ENCODE data around the gene KCNIP4.
"Not testable (repeated sequence)": the region's sequence is repeated elsewhere in the genome, so short reads cannot be mapped to it uniquely, and the experiment has no call there.

KCNIP4 gene

DNA sequence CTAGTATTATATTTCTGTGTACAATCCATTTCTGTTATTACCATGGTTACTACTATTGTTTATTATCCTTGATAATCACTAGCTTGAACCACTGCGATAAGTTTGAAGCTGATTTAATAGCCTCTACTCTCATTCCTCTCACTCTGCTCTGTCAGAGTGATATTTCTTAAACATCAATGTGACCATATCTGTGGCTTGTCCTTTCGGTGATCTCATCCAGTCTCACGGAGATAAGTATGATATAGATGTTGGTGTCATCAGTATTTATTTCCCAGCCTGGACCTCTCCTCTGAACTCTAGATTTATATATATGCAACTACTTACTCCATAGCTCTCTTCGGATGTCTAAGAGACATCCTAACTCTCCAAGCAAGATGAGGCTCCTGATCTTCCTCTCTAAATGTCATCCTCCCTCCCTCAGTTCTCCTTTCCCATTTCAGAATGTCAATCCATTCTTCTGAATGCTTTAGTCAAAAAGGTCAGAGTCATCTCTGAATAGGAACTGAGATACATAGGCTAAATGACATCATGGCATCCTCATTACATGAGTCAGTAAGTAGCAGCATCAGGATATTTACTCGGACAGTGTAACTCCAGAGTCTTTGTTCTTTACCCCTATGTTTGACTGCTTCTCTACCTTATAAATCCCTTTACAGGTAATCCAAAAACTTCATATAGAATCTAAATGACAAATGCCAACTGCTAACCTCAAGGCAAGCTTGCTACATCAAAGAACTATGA lies 1118.8 kb downstream of the KCNIP4 start:
- no peak for DNase-seq

GRCh38 chr4:20825505-20825904 lies 1123.1 kb downstream of the KCNIP4 start:
- DNase-seq = no peak

DNA sequence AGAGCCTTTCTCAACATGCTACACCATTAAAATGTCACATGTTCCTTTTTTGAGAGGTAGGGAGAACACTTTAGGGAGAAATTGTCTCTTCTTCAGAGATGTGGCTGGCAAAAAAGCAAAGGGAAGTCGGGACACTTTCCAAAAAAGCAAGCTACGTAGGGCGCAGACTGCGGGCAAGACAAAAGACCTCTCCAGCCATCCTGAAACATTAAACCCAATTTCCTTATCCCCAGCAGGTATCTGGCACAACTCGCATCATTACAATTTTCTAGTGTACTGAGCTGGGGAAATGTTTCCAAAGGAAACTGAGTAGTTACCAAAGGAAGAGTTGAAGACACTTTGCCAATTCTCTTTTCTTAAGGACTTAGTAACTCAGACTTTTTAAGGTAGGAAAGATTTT lies 1132.3 kb downstream of the KCNIP4 start:
- no peak for DNase-seq

GRCh38 chr4:20813700-20814099 lies 1134.9 kb downstream of the KCNIP4 start:
- DNase-seq = no peak

GRCh38 chr4:20809812-20810211 lies 1138.8 kb downstream of the KCNIP4 start:
- no peak for DNase-seq

DNA sequence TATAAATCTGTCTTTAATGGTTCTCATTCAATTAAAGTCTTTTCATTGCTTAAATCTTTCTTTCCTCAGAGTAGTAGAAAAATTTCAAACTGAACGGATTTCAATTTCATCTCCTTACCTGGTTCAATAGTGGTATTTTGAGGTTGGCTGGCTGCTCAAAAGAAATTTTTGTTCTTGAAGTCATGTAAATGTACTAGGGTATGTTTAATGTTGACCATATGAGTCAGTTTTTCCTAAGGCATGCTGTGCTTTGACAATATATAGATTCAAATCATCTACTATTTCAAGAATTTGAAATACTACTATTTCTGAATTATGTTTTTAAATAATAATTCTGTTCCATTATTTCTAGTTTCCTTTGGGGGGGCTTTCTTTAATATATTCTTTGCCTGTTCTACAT lies 1142.9 kb downstream of the KCNIP4 start:
- DNase-seq = no peak

DNA sequence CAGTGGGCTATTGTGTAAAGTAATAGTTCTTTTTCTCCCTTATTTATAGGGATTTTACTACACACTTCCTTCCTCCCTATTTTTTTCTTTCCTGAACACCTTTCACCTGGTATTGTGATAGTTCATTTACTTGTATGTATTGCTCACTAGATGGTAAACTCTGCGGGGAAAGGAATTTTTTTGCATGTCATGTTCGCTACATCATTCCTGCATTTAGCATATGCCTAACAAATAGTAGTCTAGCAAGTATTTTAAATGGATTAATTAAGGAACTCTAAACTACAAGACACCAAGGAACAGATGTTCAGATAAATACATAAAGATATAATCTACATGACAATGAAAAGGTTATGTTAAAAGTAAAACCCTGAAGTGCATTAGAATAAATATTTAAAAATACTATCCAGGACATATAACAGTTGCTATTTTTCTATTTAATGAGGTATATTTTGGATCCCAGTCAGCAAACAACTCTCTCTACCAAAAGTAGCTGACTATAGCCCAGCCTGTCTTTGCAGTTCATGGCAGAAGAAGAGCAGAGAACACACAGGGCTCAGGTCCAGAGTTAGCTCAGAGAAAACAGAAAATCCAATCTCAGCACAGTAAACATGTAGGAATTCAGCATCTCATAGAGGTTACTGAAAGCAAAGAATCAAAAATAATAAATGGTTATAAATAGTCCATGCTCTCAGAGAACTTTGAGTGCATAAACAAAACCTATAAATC lies 1160.5 kb downstream of the KCNIP4 start:
- no peak for DNase-seq

GRCh38 chr4:20783134-20783533 lies 1165.4 kb downstream of the KCNIP4 start:
- not testable (repeated sequence) for DNase-seq

DNA sequence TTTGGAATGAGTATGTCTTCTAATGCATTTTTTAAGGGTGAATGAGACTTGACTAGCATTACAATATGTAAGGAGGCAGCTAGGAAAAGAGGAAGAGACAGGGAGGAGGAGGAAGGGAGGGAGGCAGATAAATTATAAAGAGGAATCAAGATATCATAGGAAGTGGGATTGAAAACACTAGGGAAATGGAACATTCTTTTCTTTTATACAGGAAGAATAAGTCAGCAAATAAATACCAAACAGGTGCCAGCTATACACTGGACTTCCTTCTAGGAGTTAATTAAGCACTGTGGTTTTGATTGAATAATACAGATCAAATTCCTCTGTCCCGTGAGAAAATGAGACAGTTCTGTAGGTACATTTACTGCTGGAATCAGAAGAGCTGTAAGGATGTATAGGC lies 1169.7 kb downstream of the KCNIP4 start:
- no peak for DNase-seq

GRCh38 chr4:20773144-20773997 lies 1175.2 kb downstream of the KCNIP4 start:
- DNase-seq = no peak

DNA sequence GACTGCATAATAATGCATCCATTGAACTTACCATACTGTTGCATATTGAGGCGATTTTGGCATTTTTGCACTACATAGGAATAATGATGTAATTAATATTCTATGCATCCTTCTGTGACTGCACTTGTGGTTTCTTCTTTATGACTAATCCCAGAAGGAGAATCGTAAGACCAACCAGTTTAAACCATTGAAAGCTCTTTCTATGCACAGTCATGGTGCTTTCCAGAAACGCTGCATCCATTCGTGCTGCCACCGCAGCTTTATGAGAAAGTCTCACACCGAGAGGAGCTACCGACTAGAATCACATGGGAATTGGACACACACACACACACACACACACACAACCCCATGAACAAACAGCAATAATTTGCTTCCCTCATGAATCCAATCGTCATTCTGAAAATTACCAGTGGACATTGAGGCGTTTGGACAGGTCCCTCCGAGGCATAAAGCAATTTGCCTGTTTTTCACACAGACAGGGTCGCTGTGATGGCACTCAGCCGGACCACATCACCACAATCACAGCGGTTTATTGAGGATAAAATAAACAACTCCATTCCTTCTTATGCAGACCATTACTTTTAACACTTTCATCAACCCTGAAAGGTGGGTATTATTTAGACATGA lies 1184.1 kb downstream of the KCNIP4 start:
- no peak for DNase-seq

- no peak for DNase-seq
Observed at GRCh38 chr4:20761826-20762225, 1186.7 kb downstream of the KCNIP4 start.

- DNase-seq = no peak
Observed at GRCh38 chr4:20761382-20761781, 1187.2 kb downstream of the KCNIP4 start.

DNA sequence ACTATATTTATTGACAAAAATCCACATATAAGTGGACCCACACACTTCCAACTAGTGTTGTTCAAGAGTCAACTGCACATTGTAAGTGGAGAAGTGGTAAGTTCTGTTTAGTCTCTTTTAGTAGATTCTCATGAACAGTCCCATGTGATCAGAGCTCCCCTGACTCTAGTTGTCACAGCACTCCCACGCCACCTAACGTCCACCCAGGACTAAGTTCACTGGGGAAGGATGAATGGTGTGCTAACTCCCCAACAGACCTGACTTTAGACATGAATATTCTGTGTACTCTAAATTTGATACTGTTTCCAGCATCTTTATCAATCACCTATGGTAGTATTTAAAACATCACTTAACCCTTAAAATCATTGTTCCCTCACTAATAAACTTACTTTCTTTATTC lies 1188.5 kb downstream of the KCNIP4 start:
- DNase-seq = no peak

GRCh38 chr4:20754036-20754435 lies 1194.5 kb downstream of the KCNIP4 start:
- DNase-seq = no peak

GRCh38 chr4:20752641-20753040 lies 1195.9 kb downstream of the KCNIP4 start:
- DNase-seq = no peak

- DNase-seq = not testable (repeated sequence)
Observed at GRCh38 chr4:20746000-20746399, 1202.6 kb downstream of the KCNIP4 start.

GRCh38 chr4:20735931-20736330 lies 1212.6 kb downstream of the KCNIP4 start:
- DNase-seq = no peak

- no peak for DNase-seq
Observed at GRCh38 chr4:20724915-20725314, 1223.7 kb downstream of the KCNIP4 start.

GRCh38 chr4:20723463-20723862 lies 1225.1 kb downstream of the KCNIP4 start:
- DNase-seq = no peak

GRCh38 chr4:20723019-20723418 lies 1225.6 kb downstream of the KCNIP4 start:
- no peak for DNase-seq

GRCh38 chr4:20711335-20711734 lies 1237.2 kb downstream of the KCNIP4 start:
- DNase-seq = no peak
